Keratinocyte (primary cell): ENCODE results near the gene CDH13.

Experiments
- EZH2 ChIP-seq: IDR thresholded peaks from one replicate; pipeline ENCODE4 v1.6.1; 2012; ENCODE audit warnings: inconsistent platforms, mild to moderate bottlenecking, low read length, moderate library complexity
- TF ChIP-seq, protein P1 (sequence below), 3 experiments: IDR thresholded peaks in 1 of 3; conservative IDR thresholded peaks in 1 of 3; optimal IDR thresholded peaks in 1 of 3; 2 replicates in 2 of 3; 3 replicates in 1 of 3; pipeline versions ENCODE3 to v1.5.1; 2011; ENCODE audit warnings: low read length in 3 of 3, mild to moderate bottlenecking in 3 of 3, moderate library complexity in 2 of 3, control low read depth in 1 of 3, inconsistent platforms in 1 of 3; ENCODE audit not compliant: insufficient read depth in 2 of 3; ENCODE audit errors: extremely low read depth in 1 of 3

DNA sequence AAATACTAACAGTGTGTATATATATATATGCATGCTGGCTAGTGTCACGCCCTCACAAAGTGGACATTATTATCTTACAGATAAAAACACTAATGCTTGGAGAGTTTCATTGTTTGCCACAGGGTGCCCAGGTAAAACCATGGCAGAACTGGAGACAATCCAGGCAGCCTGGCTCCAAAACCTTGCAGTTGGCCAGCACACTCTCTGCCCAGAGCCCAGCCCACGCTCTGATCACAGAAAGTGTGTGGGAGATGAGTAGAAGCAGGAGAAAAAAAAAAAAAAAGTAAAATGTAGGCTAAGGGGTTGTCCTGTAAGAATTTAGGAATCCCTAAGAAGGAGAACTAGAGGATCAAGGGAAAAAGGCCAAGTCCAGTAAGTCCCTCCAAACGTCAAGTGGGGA is 538.0 kb downstream of the CDH13 start:
- TF ChIP-seq, protein P1, sequence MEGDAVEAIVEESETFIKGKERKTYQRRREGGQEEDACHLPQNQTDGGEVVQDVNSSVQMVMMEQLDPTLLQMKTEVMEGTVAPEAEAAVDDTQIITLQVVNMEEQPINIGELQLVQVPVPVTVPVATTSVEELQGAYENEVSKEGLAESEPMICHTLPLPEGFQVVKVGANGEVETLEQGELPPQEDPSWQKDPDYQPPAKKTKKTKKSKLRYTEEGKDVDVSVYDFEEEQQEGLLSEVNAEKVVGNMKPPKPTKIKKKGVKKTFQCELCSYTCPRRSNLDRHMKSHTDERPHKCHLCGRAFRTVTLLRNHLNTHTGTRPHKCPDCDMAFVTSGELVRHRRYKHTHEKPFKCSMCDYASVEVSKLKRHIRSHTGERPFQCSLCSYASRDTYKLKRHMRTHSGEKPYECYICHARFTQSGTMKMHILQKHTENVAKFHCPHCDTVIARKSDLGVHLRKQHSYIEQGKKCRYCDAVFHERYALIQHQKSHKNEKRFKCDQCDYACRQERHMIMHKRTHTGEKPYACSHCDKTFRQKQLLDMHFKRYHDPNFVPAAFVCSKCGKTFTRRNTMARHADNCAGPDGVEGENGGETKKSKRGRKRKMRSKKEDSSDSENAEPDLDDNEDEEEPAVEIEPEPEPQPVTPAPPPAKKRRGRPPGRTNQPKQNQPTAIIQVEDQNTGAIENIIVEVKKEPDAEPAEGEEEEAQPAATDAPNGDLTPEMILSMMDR (optimal IDR thresholded peaks at IDR 0.05 in 1 of 3, IDR thresholded peaks at IDR 0.05 in 1 of 3, conservative IDR thresholded peaks at IDR 0.05 in 1 of 3; ENCODE audit: extremely low read depth in 1 of 3, insufficient read depth in 2 of 3, low read length in 3 of 3), result no peak
- no peak for TF ChIP-seq EZH2
